B cell (primary cell): ENCODE results near the gene LYAR. TPM values are rescaled to one million over a fixed set of nuclear protein-coding genes. Genes with fewer than 3 reads are reported as not detected.

ENCODE experiments used
- ATAC-seq: fragments of 200-7000 bp; cut with Tn5 transposase; one replicate; pipeline ENCODE4 v1.10.0; 2021; ENCODE audit warnings: low read depth, mild to moderate bottlenecking, moderate number of reproducible peaks, moderate library complexity
- CTCF ChIA-PET: fragments of 350-600 bp; sonication (Branson Sonifier 250); formaldehyde crosslinking; loops from one replicate; lab custom pipeline; 2021; ENCODE audit warnings: antibody characterized with exemption, inconsistent platforms; lab: Charles Lee
- POLR2A ChIA-PET: fragments of 350-600 bp; sonication (Branson Sonifier 250); formaldehyde crosslinking; loops from one replicate; lab custom pipeline; 2021; ENCODE audit warnings: antibody characterized with exemption; lab: Charles Lee
- DNase-seq: peaks from one replicate; pipeline ENCODE4 v3.0.0; 2013
- H2AFZ ChIP-seq: 2 replicates; pipeline ENCODE4 v1.6.1; 2012; ENCODE audit warnings: mild to moderate bottlenecking, low read depth, low read length; ENCODE audit not compliant: insufficient read depth, poor library complexity, severe bottlenecking
- H3K27ac ChIP-seq, 2 donors: 1 replicate in 1 of 2; 2 replicates in 1 of 2; pipeline ENCODE4 v1.5.1; 2012 to 2013; ENCODE audit warnings: low read length in 2 of 2, mild to moderate bottlenecking in 2 of 2, moderate library complexity in 1 of 2
- H3K27me3 ChIP-seq, 4 experiments: fragments of 200-600 bp in 1 of 4; sonication (generic) in 1 of 4; replicated peaks in 1 of 4; 1 replicate in 2 of 4; 2 replicates in 2 of 4; pipeline versions ENCODE4 v1.6.1 to v1.7.0; 2013 to 2016; ENCODE audit warnings: low read length in 3 of 4, mild to moderate bottlenecking in 2 of 4, mixed read lengths in 1 of 4, moderate library complexity in 1 of 4; ENCODE audit not compliant: insufficient read depth in 4 of 4, control insufficient read depth in 3 of 4; ENCODE audit errors: control extremely low read depth in 1 of 4
- H3K36me3 ChIP-seq, 2 experiments: replicated peaks in 1 of 2; 1 replicate in 1 of 2; 2 replicates in 1 of 2; pipeline versions ENCODE4 v1.6.1 to v1.7.1; 2013; ENCODE audit warnings: low read length in 1 of 2; ENCODE audit not compliant: insufficient read depth in 2 of 2, control insufficient read depth in 1 of 2; ENCODE audit errors: control extremely low read depth in 1 of 2, extremely low read depth in 1 of 2
- H3K4me1 ChIP-seq, 2 donors: fragments of 200-600 bp in 1 of 2; sonication (generic) in 1 of 2; 1 replicate in 1 of 2; 2 replicates in 1 of 2; pipeline versions ENCODE4 v1.5.1 to v1.6.1; 2013 to 2017; ENCODE audit warnings: low read length in 2 of 2; ENCODE audit not compliant: control insufficient read depth in 2 of 2, insufficient read depth in 2 of 2
- H3K4me2 ChIP-seq: replicated peaks from 2 replicates; pipeline ENCODE3; 2012; ENCODE audit warnings: mild to moderate bottlenecking, low read depth, low read length; ENCODE audit not compliant: poor library complexity, severe bottlenecking
- H3K4me3 ChIP-seq, 5 experiments: fragments of 200-600 bp in 1 of 5; sonication (generic) in 1 of 5; 1 replicate in 3 of 5; 2 replicates in 2 of 5; pipeline versions ENCODE4 v1.5.1 to v1.7.0; 2011 to 2016; ENCODE audit warnings: low read length in 4 of 5, mild to moderate bottlenecking in 4 of 5, low read depth in 2 of 5, control low read depth in 1 of 5, moderate library complexity in 1 of 5; ENCODE audit not compliant: insufficient read depth in 1 of 5; ENCODE audit errors: control extremely low read depth in 1 of 5, extremely low read depth in 1 of 5
- H3K79me2 ChIP-seq: fragments of 200-600 bp; sonication (generic); one replicate; pipeline ENCODE4 v1.6.0; 2016; ENCODE audit warnings: low read length; ENCODE audit not compliant: control insufficient read depth, insufficient read depth
- H3K9ac ChIP-seq: fragments of 200-600 bp; sonication (generic); 2 replicates; pipeline ENCODE4 v1.6.1; 2017; ENCODE audit warnings: mild to moderate bottlenecking, low read length, moderate library complexity
- H3K9me3 ChIP-seq, 3 donors: one replicate each; pipeline versions ENCODE4 v1.6.1 to v1.7.1; 2013; ENCODE audit warnings: low read length in 2 of 3; ENCODE audit not compliant: control insufficient read depth in 2 of 3, insufficient read depth in 1 of 3; ENCODE audit errors: control extremely low read depth in 1 of 3
- H4K20me1 ChIP-seq: 2 replicates; pipeline ENCODE4 v1.6.0; 2012; ENCODE audit warnings: mild to moderate bottlenecking, low read length; ENCODE audit not compliant: insufficient read depth, control insufficient read depth, poor library complexity, severe bottlenecking
- H3K27ac Mint-ChIP-seq: one replicate; pipeline ENCODE4 v1.8.0; 2021; ENCODE audit warnings: mixed read lengths
- H3K27me3 Mint-ChIP-seq: one replicate; pipeline ENCODE4 v1.8.0; 2021; ENCODE audit warnings: mixed read lengths
- H3K4me1 Mint-ChIP-seq: one replicate; pipeline ENCODE4 v1.8.0; 2021; ENCODE audit warnings: mixed read lengths
- H3K4me3 Mint-ChIP-seq: one replicate; pipeline ENCODE4 v1.8.0; 2021; ENCODE audit warnings: mixed read lengths
- H3K9me3 Mint-ChIP-seq: one replicate; pipeline ENCODE4 v1.8.0; 2022; ENCODE audit warnings: mixed read lengths; ENCODE audit not compliant: insufficient read depth
- EZH2 ChIP-seq: IDR thresholded peaks from 2 replicates; pipeline ENCODE4 v1.6.1; 2012; ENCODE audit warnings: borderline replicate concordance, low read depth, mild to moderate bottlenecking, moderate library complexity, low read length; ENCODE audit not compliant: insufficient read depth, poor library complexity, severe bottlenecking
- WGBS: methylation state at CpG from one replicate; pipeline ENCODE4 v1.1.5; 2013; ENCODE audit warnings: missing lambda C conversion rate; ENCODE audit not compliant: insufficient coverage; 5-methylcytosine and 5-hydroxymethylcytosine counted together
- intact Hi-C: fragments of 100-400 bp; cut with micrococcal nuclease; formaldehyde crosslinking; loops from one replicate; pipeline ENCODE4 v1.10.0; 2022
- polyA plus RNA-seq: library from polyadenylated mRNA; depleted of rRNA; stranded (reverse); fragments of >200 nt; gene quantifications from 2 replicates; pipeline ENCODE4 v1.2.3, GENCODE V29; 2012
- total RNA-seq, 2 donors: library from RNA; stranded (reverse); fragments of 120-200 nt in 1 of 2; gene quantifications; 1 replicate in 1 of 2; 2 replicates in 1 of 2; pipeline versions ENCODE4 v1.2.3 to v1.2.4, GENCODE V29; 2013 to 2022
- TF ChIP-seq, protein P1 (sequence below): fragments of 200-600 bp; IDR thresholded peaks from one replicate; pipeline ENCODE4 v1.8.0; 2022; ENCODE audit warnings: antibody characterized with exemption, mild to moderate bottlenecking

Gene LYAR
- total and polyA plus RNA-seq, 2 donors (not counting 1 experiment from before 2014, with no cell fraction given): 3.0 to 11.5 TPM

DNA sequence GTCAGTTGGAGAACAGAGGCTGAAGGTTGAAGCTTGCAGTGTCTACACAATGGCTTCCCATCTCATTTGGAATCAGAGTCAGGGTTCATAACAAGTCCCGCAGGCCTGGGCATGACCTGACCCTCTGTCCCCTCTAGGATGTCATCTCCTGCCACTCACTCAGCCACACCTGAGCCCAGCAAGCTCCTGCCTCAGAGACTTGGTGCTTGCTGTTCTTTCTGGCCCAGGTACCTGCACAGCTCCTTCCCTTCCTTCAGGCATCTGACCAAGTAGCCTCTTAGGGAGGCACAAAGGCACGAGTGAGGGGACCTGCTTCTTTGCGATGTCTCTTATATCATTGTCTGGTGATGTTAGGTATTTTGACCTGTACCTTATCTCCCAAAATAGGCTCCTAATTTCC is 9.1 kb upstream of the LYAR start:
- Mint-ChIP-seq H3K27ac (no peak overlapping the region), H3K4me3 (no peak overlapping the region), H3K9me3 (no peaks in the 10 kb centered on the region), H3K27me3 (no peaks in the 10 kb centered on the region), H3K4me1 (peaks cover 3% of the 10 kb centered on the region)
- peaks cover 2 to 14% of the 10 kb centered on the region in 2 experiments for H3K36me3 ChIP-seq
- no peaks in the 10 kb centered on the region for H3K9me3 ChIP-seq
- H3K4me1 ChIP-seq: no peaks in the 10 kb centered on the region
- peaks cover 9% of the 10 kb centered on the region for H4K20me1 ChIP-seq
- no peaks in the 10 kb centered on the region for H3K27me3 ChIP-seq
- ChIA-PET CTCF (no interaction called here), POLR2A (no interaction called here)
- intact Hi-C loops: loop anchor here (10.0 kb wide), 1 partner anchor 764 kb away; the partner anchor contains the start of gene LRPAP1
- ATAC-seq (no peak), DNase-seq (no peak)
- no peak overlapping the region for H3K27ac ChIP-seq
- H2AFZ ChIP-seq: no peak overlapping the region
- TF ChIP-seq EZH2: no peak
- TF ChIP-seq, protein P1, sequence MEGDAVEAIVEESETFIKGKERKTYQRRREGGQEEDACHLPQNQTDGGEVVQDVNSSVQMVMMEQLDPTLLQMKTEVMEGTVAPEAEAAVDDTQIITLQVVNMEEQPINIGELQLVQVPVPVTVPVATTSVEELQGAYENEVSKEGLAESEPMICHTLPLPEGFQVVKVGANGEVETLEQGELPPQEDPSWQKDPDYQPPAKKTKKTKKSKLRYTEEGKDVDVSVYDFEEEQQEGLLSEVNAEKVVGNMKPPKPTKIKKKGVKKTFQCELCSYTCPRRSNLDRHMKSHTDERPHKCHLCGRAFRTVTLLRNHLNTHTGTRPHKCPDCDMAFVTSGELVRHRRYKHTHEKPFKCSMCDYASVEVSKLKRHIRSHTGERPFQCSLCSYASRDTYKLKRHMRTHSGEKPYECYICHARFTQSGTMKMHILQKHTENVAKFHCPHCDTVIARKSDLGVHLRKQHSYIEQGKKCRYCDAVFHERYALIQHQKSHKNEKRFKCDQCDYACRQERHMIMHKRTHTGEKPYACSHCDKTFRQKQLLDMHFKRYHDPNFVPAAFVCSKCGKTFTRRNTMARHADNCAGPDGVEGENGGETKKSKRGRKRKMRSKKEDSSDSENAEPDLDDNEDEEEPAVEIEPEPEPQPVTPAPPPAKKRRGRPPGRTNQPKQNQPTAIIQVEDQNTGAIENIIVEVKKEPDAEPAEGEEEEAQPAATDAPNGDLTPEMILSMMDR: no peak
- H3K4me3 ChIP-seq: no peak overlapping the region
- peaks cover 40% of the 10 kb centered on the region for H3K79me2 ChIP-seq
- WGBS: 100% methylated on average over 1 of the region's 3 CpGs
- no peak overlapping the region for H3K4me2 ChIP-seq
- no peak overlapping the region for H3K9ac ChIP-seq

DNA sequence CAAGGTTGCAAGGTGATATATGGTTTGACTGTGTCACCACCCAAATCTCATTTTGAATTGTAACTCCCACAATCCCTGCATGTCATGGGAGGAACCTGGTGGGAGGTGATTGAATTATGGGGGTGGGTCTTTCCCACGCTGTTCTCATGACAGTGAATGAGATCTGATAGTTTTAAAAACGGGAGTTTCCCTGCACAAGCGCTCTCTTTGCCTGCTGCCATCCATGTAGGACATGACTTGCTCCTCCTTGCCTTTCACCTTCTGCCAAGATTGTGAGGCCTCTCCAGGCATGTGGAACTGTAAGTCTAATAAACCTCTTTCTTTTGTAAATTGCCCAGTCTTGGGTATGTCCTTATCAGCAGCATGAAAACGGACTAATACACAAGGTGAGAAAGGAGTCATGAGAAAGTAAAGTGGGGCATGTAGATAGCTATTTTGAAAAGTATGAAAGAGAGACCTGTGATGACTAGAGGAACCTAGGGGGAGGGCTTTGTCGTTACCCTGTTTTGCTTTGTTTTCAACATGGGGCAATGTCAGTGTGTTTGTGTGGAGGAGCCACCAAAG is 6.4 kb upstream of the LYAR start:
- ChIA-PET POLR2A (no interaction called here), CTCF (interaction anchor here (1.2 kb wide), 1 partner anchor 36 kb away, joined by 3 read pairs; no protein-coding TSS in a partner anchor)
- Histone ChIP-seq H2AFZ (no peak overlapping the region), H3K4me1 (peaks cover 2% of the 10 kb centered on the region in 2 donors), H3K79me2 (peaks cover 67% of the 10 kb centered on the region), H3K27ac (no peak overlapping the region), H4K20me1 (peaks cover 12% of the 10 kb centered on the region), H3K4me2 (no peak overlapping the region), H3K27me3 (no peaks in the 10 kb centered on the region), H3K9me3 (no peaks in the 10 kb centered on the region), H3K36me3 (peaks cover 0 to 8% of the 10 kb centered on the region in 2 experiments), H3K4me3 (no peak overlapping the region), H3K9ac (no peak overlapping the region)
- no peaks in the 10 kb centered on the region for H3K9me3 Mint-ChIP-seq
- DNase-seq (no peak), ATAC-seq (no peak)
- intact Hi-C loops: loop anchor here (10.0 kb wide), 1 partner anchor 762 kb away; the partner anchor contains the start of gene LRPAP1
- H3K27ac Mint-ChIP-seq: no peak overlapping the region
- H3K4me1 Mint-ChIP-seq: peaks cover 19% of the 10 kb centered on the region
- TF ChIP-seq EZH2: no peak
- TF ChIP-seq, protein P1: no peak
- H3K27me3 Mint-ChIP-seq: no peaks in the 10 kb centered on the region
- 100% methylated on average over 4 of the region's 5 CpGs for WGBS
- no peak overlapping the region for H3K4me3 Mint-ChIP-seq
